Measurements from ENCODE around the gene AJAP1. TPM values are rescaled to one million over a fixed set of nuclear protein-coding genes. Genes with fewer than 3 reads are reported as not detected.

Gene AJAP1
- total and polyA plus RNA-seq, 9 donors = 1.2 to 20.8 (median 12.5) TPM

- TF ChIP-seq EP300 (IDR thresholded peaks at IDR 0.05) (no peak), POLR2A (IDR thresholded peaks at IDR 0.05) (no peak), CTCF (IDR thresholded peaks at IDR 0.05) (no peak)
- no peak overlapping the region for H3K4me3 ChIP-seq
- no peaks in the 10 kb centered on the region for H3K27me3 ChIP-seq
- H3K9me3 ChIP-seq = peaks cover 0 to 6% of the 10 kb centered on the region in 2 donors
- H3K27ac ChIP-seq = no peak overlapping the region
- no peak for DNase-seq
- H3K36me3 ChIP-seq = no peaks in the 10 kb centered on the region
- intact Hi-C loops (cut with DNase I) = no loop called here
- H3K4me1 ChIP-seq (ENCODE audit: insufficient read depth) = no peaks in the 10 kb centered on the region
- WGBS, 3 donors = 75 to 78% (median 76%) methylated on average over 10 of the region's 10 CpGs
These were observed 30.2 kb upstream of the AJAP1 start for GRCh38 chr1:4624141-4624715.

DNA sequence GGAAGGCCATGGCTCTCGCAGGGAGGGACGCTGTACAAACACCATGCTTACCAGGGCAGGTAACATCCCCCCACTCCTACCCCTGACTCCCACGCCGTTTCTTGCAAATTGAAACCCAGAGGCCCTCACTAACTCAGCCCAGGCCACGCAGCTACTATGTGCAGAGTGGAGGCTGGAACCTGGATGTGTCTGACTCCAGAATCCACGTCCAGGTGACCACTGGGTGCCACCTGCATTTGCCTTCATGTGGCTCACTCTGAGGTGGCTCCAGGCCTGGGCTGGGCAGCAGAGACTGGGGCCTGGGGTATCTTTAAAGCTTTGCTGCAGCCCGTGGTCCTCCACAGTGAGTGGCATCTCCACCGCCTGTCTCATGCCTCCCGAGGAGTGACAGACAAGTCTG lies 29.6 kb upstream of the AJAP1 start:
- Histone ChIP-seq H3K9me3 (peaks cover 0 to 6% of the 10 kb centered on the region in 2 donors), H3K36me3 (no peaks in the 10 kb centered on the region), H3K4me1 (ENCODE audit: insufficient read depth) (no peaks in the 10 kb centered on the region), H3K4me3 (no peak overlapping the region), H3K27me3 (no peaks in the 10 kb centered on the region), H3K27ac (no peak overlapping the region)
- no peak for DNase-seq
- TF ChIP-seq POLR2A (IDR thresholded peaks at IDR 0.05) (no peak), CTCF (IDR thresholded peaks at IDR 0.05) (no peak), EP300 (IDR thresholded peaks at IDR 0.05) (no peak)
- intact Hi-C loops (cut with DNase I) = no loop called here
- whole genome bisulfite sequencing, 3 donors = 52 to 79% (median 71%) methylated on average over 8 to 9 of the region's 9 CpGs

DNA sequence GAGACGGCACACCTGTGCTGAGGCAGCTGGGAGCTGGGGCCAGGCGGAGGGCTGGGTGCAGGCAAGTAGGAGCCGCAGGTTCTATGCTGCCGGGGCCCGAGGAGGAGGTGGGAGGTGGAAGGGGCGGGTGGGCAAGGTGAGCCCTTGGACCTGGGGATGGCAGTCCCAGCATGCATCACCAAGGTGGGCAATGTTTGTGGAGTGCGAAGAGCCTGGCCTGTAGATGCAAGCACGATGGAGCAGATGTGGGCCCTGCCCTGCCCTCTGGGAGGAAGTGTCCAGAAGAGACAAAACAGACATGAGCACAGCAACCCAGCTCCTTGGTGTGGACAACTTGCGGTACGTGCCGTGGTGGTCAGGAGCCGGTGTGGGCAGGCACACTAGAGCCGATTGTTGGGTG lies 28.3 kb upstream of the AJAP1 start:
- intact Hi-C loops (cut with DNase I) = no loop called here
- Histone ChIP-seq H3K27ac (no peak overlapping the region), H3K4me1 (ENCODE audit: insufficient read depth) (no peaks in the 10 kb centered on the region), H3K9me3 (peaks cover 0 to 6% of the 10 kb centered on the region in 2 donors), H3K4me3 (no peak overlapping the region), H3K27me3 (no peaks in the 10 kb centered on the region), H3K36me3 (no peaks in the 10 kb centered on the region)
- WGBS, 3 donors = 83 to 91% (median 87%) methylated on average over 13 of the region's 13 CpGs
- no peak for TF ChIP-seq CTCF (IDR thresholded peaks at IDR 0.05)
- TF ChIP-seq POLR2A (IDR thresholded peaks at IDR 0.05) = no peak
- no peak for TF ChIP-seq EP300 (IDR thresholded peaks at IDR 0.05)
- DNase-seq = no peak

DNA sequence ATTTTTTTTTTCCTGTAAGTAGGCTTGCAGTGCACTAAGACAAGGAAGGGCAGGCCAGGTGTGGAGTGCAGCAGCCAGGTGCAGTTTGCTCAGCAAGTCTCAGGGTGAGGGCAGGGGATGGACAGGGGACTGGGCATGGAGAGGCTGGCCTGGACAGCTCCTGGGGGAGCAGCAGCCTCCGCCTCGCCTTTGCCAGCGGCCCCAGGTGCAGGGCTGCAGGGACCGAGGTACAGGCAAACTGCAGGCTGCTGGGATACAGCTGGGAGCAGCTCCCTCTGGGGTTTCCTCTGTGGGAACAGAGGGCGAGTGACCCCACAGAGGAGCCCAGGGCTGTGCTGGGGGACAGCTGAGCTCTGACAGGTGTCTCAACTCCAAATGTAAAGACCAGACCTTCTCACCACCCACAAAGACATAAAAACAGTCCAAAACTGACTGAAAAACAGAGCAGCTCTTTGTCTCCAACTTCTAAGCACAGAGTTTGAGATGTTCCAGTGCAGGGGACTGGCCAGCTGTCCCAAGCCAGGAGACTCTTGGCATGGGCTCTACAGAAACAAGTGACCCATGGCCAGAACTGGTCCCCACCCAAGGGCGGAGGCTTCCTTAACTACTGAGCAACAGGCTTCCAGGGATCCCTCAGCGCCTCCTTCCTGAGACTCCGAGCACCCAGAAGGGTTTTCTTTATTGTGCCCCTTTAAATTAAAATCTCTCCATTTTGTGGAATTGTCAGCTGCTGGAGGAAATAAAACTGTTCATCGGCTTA lies 27.7 kb upstream of the AJAP1 start:
- Histone ChIP-seq H3K4me3 (no peak overlapping the region), H3K27me3 (no peaks in the 10 kb centered on the region), H3K4me1 (ENCODE audit: insufficient read depth) (no peaks in the 10 kb centered on the region), H3K27ac (no peak overlapping the region), H3K36me3 (no peaks in the 10 kb centered on the region), H3K9me3 (peaks cover 0 to 6% of the 10 kb centered on the region in 2 donors)
- DNase-seq = no peak
- no peak for TF ChIP-seq EP300 (IDR thresholded peaks at IDR 0.05)
- TF ChIP-seq POLR2A (IDR thresholded peaks at IDR 0.05) = no peak
- TF ChIP-seq CTCF (IDR thresholded peaks at IDR 0.05) = no peak
- intact Hi-C loops (cut with DNase I) = no loop called here
- WGBS, 3 donors = 79 to 85% (median 83%) methylated on average over 9 of the region's 9 CpGs

All from ovary (tissue), 9 donors.